ENCODE results near the gene LGSN.
"Not testable (repeated sequence)": the region's sequence is repeated elsewhere in the genome, so short reads cannot be mapped to it uniquely, and the experiment has no call there.

Gene LGSN

DNA sequence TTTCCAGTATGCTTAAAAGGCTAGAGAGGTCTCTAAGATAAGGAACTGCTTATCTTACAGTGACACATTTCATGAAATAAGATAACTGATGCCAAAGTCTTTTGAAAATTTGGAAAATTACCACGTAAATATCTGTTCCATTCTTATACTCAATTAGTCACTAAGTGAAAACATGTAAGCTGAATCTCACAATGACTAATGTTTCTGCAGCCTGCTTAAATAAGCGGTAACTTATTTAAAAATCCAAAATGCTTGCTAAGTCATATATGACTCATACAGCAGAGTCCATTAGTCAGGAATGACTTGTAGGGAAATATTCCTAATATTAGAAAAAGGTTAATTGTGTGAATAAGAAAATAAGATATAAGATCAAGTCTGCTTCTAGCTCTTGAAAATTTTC is 27.8 kb upstream of the LGSN start:
- H3K27me3 ChIP-seq (ENCODE audit: control insufficient read depth, low read length): peaks cover 14% of the 10 kb centered on the region; the same call in 1 of the 2 replicates
- H3K9me2 ChIP-seq (replicated peaks; ENCODE audit: control insufficient read depth, low read length): no peaks in the 10 kb centered on the region
- H3K4me2 ChIP-seq (ENCODE audit: low read length): no peak overlapping the region
- H3F3A ChIP-seq (ENCODE audit: control insufficient read depth, insufficient read depth): no peaks in the 10 kb centered on the region
- TF ChIP-seq, protein P1, sequence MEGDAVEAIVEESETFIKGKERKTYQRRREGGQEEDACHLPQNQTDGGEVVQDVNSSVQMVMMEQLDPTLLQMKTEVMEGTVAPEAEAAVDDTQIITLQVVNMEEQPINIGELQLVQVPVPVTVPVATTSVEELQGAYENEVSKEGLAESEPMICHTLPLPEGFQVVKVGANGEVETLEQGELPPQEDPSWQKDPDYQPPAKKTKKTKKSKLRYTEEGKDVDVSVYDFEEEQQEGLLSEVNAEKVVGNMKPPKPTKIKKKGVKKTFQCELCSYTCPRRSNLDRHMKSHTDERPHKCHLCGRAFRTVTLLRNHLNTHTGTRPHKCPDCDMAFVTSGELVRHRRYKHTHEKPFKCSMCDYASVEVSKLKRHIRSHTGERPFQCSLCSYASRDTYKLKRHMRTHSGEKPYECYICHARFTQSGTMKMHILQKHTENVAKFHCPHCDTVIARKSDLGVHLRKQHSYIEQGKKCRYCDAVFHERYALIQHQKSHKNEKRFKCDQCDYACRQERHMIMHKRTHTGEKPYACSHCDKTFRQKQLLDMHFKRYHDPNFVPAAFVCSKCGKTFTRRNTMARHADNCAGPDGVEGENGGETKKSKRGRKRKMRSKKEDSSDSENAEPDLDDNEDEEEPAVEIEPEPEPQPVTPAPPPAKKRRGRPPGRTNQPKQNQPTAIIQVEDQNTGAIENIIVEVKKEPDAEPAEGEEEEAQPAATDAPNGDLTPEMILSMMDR (IDR thresholded peaks at IDR 0.05; ENCODE audit: low read depth, low read length, poor library complexity, severe bottlenecking): no peak
- TF ChIP-seq EZH2phosphoT487 (IDR thresholded peaks at IDR 0.05; ENCODE audit: borderline replicate concordance, low read length): no peak
- H3K4me3 ChIP-seq (ENCODE audit: low read length): no peak overlapping the region
- H3K9me3 ChIP-seq (ENCODE audit: control insufficient read depth, insufficient read depth, low read length): no peaks in the 10 kb centered on the region
- peaks cover 7% of the 10 kb centered on the region for H3K4me1 ChIP-seq (ENCODE audit: control insufficient read depth, low read length)
- no peaks in the 10 kb centered on the region for H3K79me2 ChIP-seq (ENCODE audit: control insufficient read depth, low read length)
- H3K36me3 ChIP-seq (ENCODE audit: control insufficient read depth, low read length): no peaks in the 10 kb centered on the region
- no peaks in the 10 kb centered on the region for H4K20me1 ChIP-seq (ENCODE audit: control insufficient read depth, insufficient read depth, low read depth, low read length)
- H3K27ac ChIP-seq (ENCODE audit: low read depth, low read length): no peak overlapping the region

- Histone ChIP-seq H3K9me3 (ENCODE audit: control insufficient read depth, insufficient read depth, low read length) (no peaks in the 10 kb centered on the region; the same call in 1 of the 2 replicates), H4K20me1 (ENCODE audit: control insufficient read depth, insufficient read depth, low read depth, low read length) (no peaks in the 10 kb centered on the region)
These were observed 26.5 kb upstream of the LGSN start for GRCh38 chr6:63346217-63346835.

GRCh38 chr6:63340351-63340750 is 20.6 kb upstream of the LGSN start:
- Histone ChIP-seq H3K4me3 (ENCODE audit: low read length) (no peak overlapping the region), H3K9me2 (replicated peaks; ENCODE audit: control insufficient read depth, low read length) (no peaks in the 10 kb centered on the region), H3K79me2 (ENCODE audit: control insufficient read depth, low read length) (no peaks in the 10 kb centered on the region), H3K27ac (ENCODE audit: low read depth, low read length) (no peak overlapping the region), H4K20me1 (ENCODE audit: control insufficient read depth, insufficient read depth, low read depth, low read length) (no peaks in the 10 kb centered on the region), H3K36me3 (ENCODE audit: control insufficient read depth, low read length) (no peaks in the 10 kb centered on the region), H3K4me2 (ENCODE audit: low read length) (no peak overlapping the region), H3F3A (ENCODE audit: control insufficient read depth, insufficient read depth) (no peaks in the 10 kb centered on the region), H3K9me3 (ENCODE audit: control insufficient read depth, insufficient read depth, low read length) (no peaks in the 10 kb centered on the region; the same call in 1 of the 2 replicates), H3K27me3 (ENCODE audit: control insufficient read depth, low read length) (no peaks in the 10 kb centered on the region), H3K4me1 (ENCODE audit: control insufficient read depth, low read length) (no peaks in the 10 kb centered on the region)
- TF ChIP-seq EZH2phosphoT487 (IDR thresholded peaks at IDR 0.05; ENCODE audit: borderline replicate concordance, low read length): no peak
- TF ChIP-seq, protein P1 (IDR thresholded peaks at IDR 0.05; ENCODE audit: low read depth, low read length, poor library complexity, severe bottlenecking): no peak

More at GRCh38 chr6:63346217-63346835, 26.5 kb upstream of the LGSN start:
- Histone ChIP-seq H3K4me1 (ENCODE audit: control insufficient read depth, low read length) (no peaks in the 10 kb centered on the region), H3K9me2 (replicated peaks; ENCODE audit: control insufficient read depth, low read length) (no peaks in the 10 kb centered on the region), H3K36me3 (ENCODE audit: control insufficient read depth, low read length) (no peaks in the 10 kb centered on the region), H3K79me2 (ENCODE audit: control insufficient read depth, low read length) (no peaks in the 10 kb centered on the region), H3K27ac (ENCODE audit: low read depth, low read length) (no peak overlapping the region), H3F3A (ENCODE audit: control insufficient read depth, insufficient read depth) (no peaks in the 10 kb centered on the region), H3K4me2 (ENCODE audit: low read length) (no peak overlapping the region), H3K4me3 (ENCODE audit: low read length) (no peak overlapping the region), H3K27me3 (ENCODE audit: control insufficient read depth, low read length) (peaks cover 14% of the 10 kb centered on the region; the same call in 1 of the 2 replicates)
- TF ChIP-seq EZH2phosphoT487 (IDR thresholded peaks at IDR 0.05; ENCODE audit: borderline replicate concordance, low read length): no peak
- TF ChIP-seq, protein P1 (IDR thresholded peaks at IDR 0.05; ENCODE audit: low read depth, low read length, poor library complexity, severe bottlenecking): no peak

GRCh38 chr6:63334652-63335051 is 14.9 kb upstream of the LGSN start:
- H3K9me3 ChIP-seq (ENCODE audit: control insufficient read depth, insufficient read depth, low read length); H3K36me3 ChIP-seq (ENCODE audit: control insufficient read depth, low read length); H3F3A ChIP-seq (ENCODE audit: control insufficient read depth, insufficient read depth); H3K4me3 ChIP-seq (ENCODE audit: low read length); H3K27ac ChIP-seq (ENCODE audit: low read depth, low read length); H3K79me2 ChIP-seq (ENCODE audit: control insufficient read depth, low read length); H3K4me2 ChIP-seq (ENCODE audit: low read length); H3K27me3 ChIP-seq (ENCODE audit: control insufficient read depth, low read length); H3K4me1 ChIP-seq (ENCODE audit: control insufficient read depth, low read length); H4K20me1 ChIP-seq (ENCODE audit: control insufficient read depth, insufficient read depth, low read depth, low read length); H3K9me2 ChIP-seq (replicated peaks; ENCODE audit: control insufficient read depth, low read length): not testable (repeated sequence)
